Endometrial microvascular endothelial cells (primary cell): ENCODE results near the gene SYDE1. TPM values are rescaled to one million over a fixed set of nuclear protein-coding genes. Genes with fewer than 3 reads are reported as not detected.
"Not testable (repeated sequence)": the region's sequence is repeated elsewhere in the genome, so short reads cannot be mapped to it uniquely, and the experiment has no call there.

Experiments
- in situ Hi-C: cut with HindIII; loops from 2 replicates; pipeline ENCODE4 v1.10.0; 2017; ENCODE audit warnings: low sequenced_read_pairs, low pct_unique_long_range_greater_than_20kb; ENCODE audit errors: inconsistent ontology term
- total RNA-seq: library from RNA; depleted of rRNA; stranded (reverse); fragments of >200 nt; gene quantifications from one replicate; pipeline ENCODE4 v1.2.3, GENCODE V29; 2015; ENCODE audit errors: inconsistent ontology term

Gene SYDE1
- total RNA-seq: 29.1 TPM

- in situ Hi-C loops: no loop called here
Observed at GRCh38 chr19:15107061-15108010, at the start of gene SYDE1. Gene SYDE1, plus strand, starts transcription at chr19:15107401. Its CDS starts 33 bp downstream, at chr19:15107434.

GRCh38 chr19:15062036-15062435, 45.2 kb upstream of the SYDE1 start:
- in situ Hi-C loops: no loop called here

GRCh38 chr19:15070386-15070785, 36.8 kb upstream of the SYDE1 start:
- in situ Hi-C loops: not testable (repeated sequence)

- in situ Hi-C loops: no loop called here
Observed at GRCh38 chr19:15072930-15073647, 34.1 kb upstream of the SYDE1 start.

GRCh38 chr19:15074371-15074770, 32.8 kb upstream of the SYDE1 start:
- in situ Hi-C loops: no loop called here

- in situ Hi-C loops: no loop called here
Observed at GRCh38 chr19:15075806-15076205, 31.4 kb upstream of the SYDE1 start.

GRCh38 chr19:15080002-15080401, 27.2 kb upstream of the SYDE1 start:
- in situ Hi-C loops: not testable (repeated sequence)

GRCh38 chr19:15081911-15082310, 25.3 kb upstream of the SYDE1 start, which contains the start of gene OR1I1:
Gene OR1I1, plus strand, starts transcription at chr19:15082211. Its CDS starts 4,855 bp downstream, at chr19:15087066.
- in situ Hi-C loops: no loop called here

- in situ Hi-C loops: no loop called here
Observed at GRCh38 chr19:15087182-15087581, 20.0 kb upstream of the SYDE1 start.

GRCh38 chr19:15091918-15092753, 15.1 kb upstream of the SYDE1 start:
- in situ Hi-C loops: no loop called here

- in situ Hi-C loops: no loop called here
Observed at GRCh38 chr19:15093001-15093400, 14.2 kb upstream of the SYDE1 start.

- in situ Hi-C loops: no loop called here
Observed at GRCh38 chr19:15096223-15096622, 11.0 kb upstream of the SYDE1 start.

- in situ Hi-C loops: not testable (repeated sequence)
Observed at GRCh38 chr19:15097980-15098379, 9.2 kb upstream of the SYDE1 start.

- in situ Hi-C loops: no loop called here
Observed at GRCh38 chr19:15098460-15098859, 8.7 kb upstream of the SYDE1 start.

GRCh38 chr19:15099017-15099582, 8.1 kb upstream of the SYDE1 start:
- in situ Hi-C loops: no loop called here

GRCh38 chr19:15101479-15102082, 5.6 kb upstream of the SYDE1 start:
- in situ Hi-C loops: no loop called here

GRCh38 chr19:15104003-15104402, 3.2 kb upstream of the SYDE1 start:
- in situ Hi-C loops: no loop called here

GRCh38 chr19:15104411-15104810, 2.8 kb upstream of the SYDE1 start:
- in situ Hi-C loops: no loop called here
